A549 (cell line): Measurements from ENCODE around the gene MARCO. TPM values are rescaled to one million over a fixed set of nuclear protein-coding genes. Genes with fewer than 3 reads are reported as not detected.

ENCODE experiments used
- ATAC-seq, 2 experiments: fragments of 200-7000 bp in 1 of 2; fragments of >200 bp in 1 of 2; cut with Nextera tagmentation in 1 of 2; cut with Tn5 transposase in 1 of 2; 3 replicates each; pipeline versions ENCODE4 v1.8.0 to v1.9.1; 2018 to 2020; ENCODE audit warnings: mild to moderate bottlenecking in 1 of 2, moderate library complexity in 1 of 2
- CTCF ChIA-PET: fragments of 300-600 bp; sonication (Branson Sonifier 250); formaldehyde crosslinking; extraction: SDS; loops from one replicate; lab custom pipeline; 2021; ENCODE audit warnings: antibody characterized with exemption, inconsistent platforms; lab: Yijun Ruan, JAX
- POLR2A ChIA-PET: fragments of 350-600 bp; formaldehyde crosslinking; extraction: SDS; loops from one replicate; lab custom pipeline; 2021; ENCODE audit warnings: antibody characterized with exemption, inconsistent platforms; lab: Yijun Ruan, JAX
- DNase-seq, 2 experiments: peaks; one replicate each; pipeline versions ENCODE4 v3.0.0 to v3.0.0-alpha.2; 2011 to 2016; ENCODE audit warnings: low read depth in 1 of 2, low spot score in 1 of 2
- FAIRE-seq: peaks from 2 replicates; lab custom pipeline; 2011; peaks lifted over from hg19 to GRCh38; lab: Jason Lieb, UNC
- H3K27ac ChIP-seq, 2 experiments: fragments of >200 bp; sonication (Bioruptor Twin); formaldehyde crosslinking; 3 replicates each; pipeline ENCODE4 v1.5.1; 2016 to 2017
- H3K4me1 ChIP-seq: fragments of >200 bp; sonication (Bioruptor Twin); formaldehyde crosslinking; 3 replicates; pipeline ENCODE4 v1.6.1; 2016
- H3K4me2 ChIP-seq: fragments of >200 bp; sonication (Bioruptor Twin); formaldehyde crosslinking; 3 replicates; pipeline ENCODE4 v1.6.1; 2016
- H3K4me3 ChIP-seq: fragments of >200 bp; sonication (Bioruptor Twin); formaldehyde crosslinking; 3 replicates; pipeline ENCODE4 v1.5.1; 2016
- H3K9me3 ChIP-seq: fragments of >200 bp; sonication (Bioruptor Twin); formaldehyde crosslinking; 3 replicates; pipeline ENCODE4 v1.6.1; 2016
- BCL3 ChIP-seq: fragments of >200 bp; sonication (Bioruptor Twin); formaldehyde crosslinking; IDR thresholded peaks from 3 replicates; pipeline ENCODE4 v1.6.1; 2016
- BHLHE40 ChIP-seq: IDR thresholded peaks from 2 replicates; pipeline ENCODE4 v1.6.1; 2012; ENCODE audit warnings: low read depth, low read length, inconsistent platforms
- CBX2 ChIP-seq: fragments of 200-600 bp; sonication (generic); IDR thresholded peaks from 2 replicates; pipeline ENCODE4 v1.6.1; 2016; ENCODE audit warnings: low read depth, mild to moderate bottlenecking, borderline replicate concordance
- CTCF ChIP-seq: fragments of >200 bp; sonication (Bioruptor Twin); formaldehyde crosslinking; IDR thresholded peaks from 3 replicates; pipeline ENCODE4 v1.5.1; 2016
- EHF ChIP-seq: fragments of 250-450 bp; sonication (Bioruptor Pico); IDR thresholded peaks from 2 replicates; pipeline ENCODE4 v1.5.0; 2020; ENCODE audit warnings: mild to moderate bottlenecking
- FOSB ChIP-seq: fragments of 250-450 bp; sonication (Bioruptor Pico); IDR thresholded peaks from 2 replicates; pipeline ENCODE4 v1.5.0; 2020; ENCODE audit warnings: mild to moderate bottlenecking, moderate library complexity
- HOXB13 ChIP-seq: fragments of 250-450 bp; sonication (Bioruptor Pico); IDR thresholded peaks from 2 replicates; pipeline ENCODE4 v1.5.0; 2020; ENCODE audit warnings: low read depth, mild to moderate bottlenecking, moderate library complexity
- JUN ChIP-seq, 2 experiments: fragments of >200 bp; sonication (Bioruptor Twin); formaldehyde crosslinking; IDR thresholded peaks; 2 replicates in 1 of 2; 3 replicates in 1 of 2; pipeline ENCODE4 v1.6.1; 2016 to 2017
- JUNB ChIP-seq: fragments of >200 bp; sonication (Bioruptor Twin); formaldehyde crosslinking; IDR thresholded peaks from 2 replicates; pipeline ENCODE4 v1.6.1; 2016
- MAZ ChIP-seq: fragments of 150-350 bp; IDR thresholded peaks from 2 replicates; pipeline ENCODE4 v1.6.1; 2014; ENCODE audit warnings: antibody characterized with exemption, low read depth, low read length, borderline replicate concordance
- PBX3 ChIP-seq: IDR thresholded peaks from 2 replicates; pipeline ENCODE4 v1.6.1; 2012
- POLR2AphosphoS2 ChIP-seq: conservative IDR thresholded peaks from 2 replicates; pipeline ENCODE4 v1.6.1; 2012; ENCODE audit warnings: low read length, improper control_type of control experiment, inconsistent platforms
- RAD21 ChIP-seq, 2 experiments: fragments of >200 bp in 1 of 2; sonication (Bioruptor Twin) in 1 of 2; formaldehyde crosslinking in 1 of 2; IDR thresholded peaks in 1 of 2; conservative IDR thresholded peaks in 1 of 2; 2 replicates in 1 of 2; 3 replicates in 1 of 2; pipeline ENCODE4 v1.6.1; 2012 to 2018; ENCODE audit warnings: inconsistent platforms in 1 of 2
- REST ChIP-seq: fragments of 200-600 bp; sonication (generic); IDR thresholded peaks from 2 replicates; pipeline ENCODE4 v1.6.1; 2016; ENCODE audit warnings: antibody characterized with exemption, mild to moderate bottlenecking, moderate library complexity
- SMC3 ChIP-seq: fragments of >200 bp; sonication (Bioruptor Twin); formaldehyde crosslinking; IDR thresholded peaks from 3 replicates; pipeline ENCODE4 v1.6.1; 2018; ENCODE audit warnings: inconsistent platforms
- ZFP36 ChIP-seq: fragments of 450-650 bp; IDR thresholded peaks from 2 replicates; pipeline ENCODE4 v1.6.1; 2014; ENCODE audit warnings: borderline replicate concordance; ENCODE audit not compliant: partially characterized antibody
- ZSCAN20 ChIP-seq: fragments of 250-450 bp; sonication (Bioruptor Pico); IDR thresholded peaks from 2 replicates; pipeline ENCODE4 v1.8.0; 2022; ENCODE audit warnings: mild to moderate bottlenecking, moderate library complexity
- polyA plus RNA-seq, 4 experiments: library from polyadenylated mRNA; depleted of rRNA in 3 of 4; stranded (reverse); fragments of >200 nt; fragmentation: RNase III in 1 of 4; extraction: RNeasy Plus Mini Kit Qiagen cat#74134 plus additional on column Dnase treatment in 1 of 4; gene quantifications; 2 replicates in 3 of 4; 3 replicates in 1 of 4; pipeline ENCODE4 v1.2.3, GENCODE V29; 2011 to 2017

Gene MARCO
- polyA plus RNA-seq, 2 of the 4 experiments (the other 2 are of a cell fraction), result 0.05 TPM; not detected in 1

- TF ChIP-seq REST, result no peak
- no peak for TF ChIP-seq HOXB13 (CRISPR knock-in tag)
- TF ChIP-seq RAD21 (conservative IDR thresholded peaks at IDR 0.05 in 1 of 2, IDR thresholded peaks at IDR 0.05 in 1 of 2), result no peak
- TF ChIP-seq CTCF, result no peak
Observed at GRCh38 chr2:118937817-118938216, 4.2 kb upstream of the MARCO start (continued).

DNA sequence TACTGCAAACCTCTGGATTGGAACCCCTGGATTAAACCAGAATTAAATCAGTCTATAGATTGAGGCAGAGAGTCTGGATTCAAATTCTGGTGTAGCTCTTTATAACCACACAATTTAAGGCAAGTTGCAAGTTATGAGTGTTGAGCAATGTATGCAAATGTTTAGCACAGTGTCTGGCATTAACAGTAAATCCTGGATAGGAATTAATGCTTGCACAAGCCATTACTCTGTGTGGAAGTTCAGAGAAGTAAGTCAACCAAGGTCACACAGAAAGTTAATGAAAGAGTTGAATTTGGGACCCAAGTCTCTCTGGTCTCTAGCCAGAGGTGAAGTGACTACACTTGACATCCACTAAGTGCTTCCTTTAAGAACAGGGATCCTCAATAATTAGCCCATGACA lies 2.0 kb upstream of the MARCO start:
- CTCF ChIA-PET, result interaction anchor here (1.1 to 1.9 kb wide), 3 partner anchors 26 to 58 kb away, joined by 3 to 5 read pairs (median 3); no protein-coding TSS in a partner anchor
- DNase-seq (no peak), FAIRE-seq (no peak), ATAC-seq (no peak)
- Histone ChIP-seq H3K9me3 (no peaks in the 10 kb centered on the region), H3K4me2 (no peak overlapping the region), H3K4me1 (no peaks in the 10 kb centered on the region), H3K4me3 (no peak overlapping the region), H3K27ac (no peak overlapping the region)
- TF ChIP-seq RAD21 (conservative IDR thresholded peaks at IDR 0.05 in 1 of 2, IDR thresholded peaks at IDR 0.05 in 1 of 2), result no peak
- TF ChIP-seq PBX3, result no peak
- TF ChIP-seq JUNB, result no peak
- TF ChIP-seq ZSCAN20 (CRISPR knock-in tag), result no peak
- TF ChIP-seq BCL3, result no peak
- TF ChIP-seq FOSB (CRISPR knock-in tag), result no peak
- TF ChIP-seq POLR2AphosphoS2, result no peak
- no peak for TF ChIP-seq EHF
- TF ChIP-seq JUN (IDR thresholded peaks at IDR 0.05), result no peak
- no peak for TF ChIP-seq ZFP36
- no peak for TF ChIP-seq BHLHE40
- no peak for TF ChIP-seq CBX2
- TF ChIP-seq MAZ, result no peak
- TF ChIP-seq SMC3, result no peak
- POLR2A ChIA-PET, result no interaction called here
